Thoracic aorta (tissue), 2 donors: ENCODE data around the gene HAUS2. TPM values are rescaled to one million over a fixed set of nuclear protein-coding genes. Genes with fewer than 3 reads are reported as not detected.
"Not testable (repeated sequence)": the region's sequence is repeated elsewhere in the genome, so short reads cannot be mapped to it uniquely, and the experiment has no call there.

Experiments used
- ATAC-seq: fragments of 150-250 bp; one replicate; pipeline ENCODE4 v1.8.0; 2017; ENCODE audit warnings: low read depth; ENCODE audit not compliant: insufficient number of reproducible peaks, low FRiP score
- DNase-seq: peaks from one replicate; pipeline ENCODE4 v3.0.0-alpha.2; 2020; ENCODE audit warnings: low spot score
- H3K27ac ChIP-seq, 2 donors: fragments of 200-600 bp; sonication (generic); 1 replicate in 1 of 2; 2 replicates in 1 of 2; pipeline ENCODE4 v1.5.1; 2016; ENCODE audit warnings: mild to moderate bottlenecking in 2 of 2, moderate library complexity in 2 of 2
- H3K27me3 ChIP-seq: fragments of 200-600 bp; sonication (generic); replicated peaks from 2 replicates; pipeline ENCODE4 v1.6.0; 2016; ENCODE audit warnings: mild to moderate bottlenecking; ENCODE audit not compliant: insufficient read depth
- H3K36me3 ChIP-seq: fragments of 200-600 bp; sonication (generic); one replicate; pipeline ENCODE4 v1.5.1; 2016
- H3K4me1 ChIP-seq, 2 donors: fragments of 200-600 bp; sonication (generic); 1 replicate in 1 of 2; 2 replicates in 1 of 2; pipeline versions ENCODE4 v1.5.1 to v1.6.0; 2016; ENCODE audit warnings: low read depth in 2 of 2, mild to moderate bottlenecking in 1 of 2; ENCODE audit not compliant: control insufficient read depth in 1 of 2
- H3K4me3 ChIP-seq: fragments of 200-600 bp; sonication (generic); 2 replicates; pipeline ENCODE4 v1.5.1; 2016; ENCODE audit warnings: mild to moderate bottlenecking
- H3K9me3 ChIP-seq: fragments of 200-600 bp; sonication (generic); 2 replicates; pipeline ENCODE4 v1.5.1; 2016
- CTCF ChIP-seq: fragments of 200-600 bp; sonication (generic); IDR thresholded peaks from one replicate; pipeline ENCODE4 v1.5.1; 2019; ENCODE audit warnings: antibody characterized with exemption
- total RNA-seq, 2 donors: library from RNA; depleted of rRNA; stranded (reverse); fragments of >200 nt; gene quantifications; one replicate each; pipeline versions ENCODE4 v1.1.0 to v1.2.3, GENCODE V29; 2016

Gene HAUS2
- total RNA-seq, 2 donors from 2014 or later: 34.8 to 49.3 TPM

- peak; percentile 24 for ATAC-seq
- Histone ChIP-seq H3K4me3 (peak overlapping the region; percentile 95), H3K27me3 (no peaks in the 10 kb centered on the region), H3K36me3 (no peaks in the 10 kb centered on the region), H3K27ac (peak overlapping the region; percentile 91 to 94), H3K9me3 (no peaks in the 10 kb centered on the region), H3K4me1 (peaks cover 13 to 25% of the 10 kb centered on the region in 2 donors)
- TF ChIP-seq CTCF: no peak
- DNase-seq: no peak
Observed at GRCh38 chr15:42549032-42549491, 424 bp downstream of the HAUS2 start.

- H3K4me3 ChIP-seq: peak overlapping the region; percentile 95
- peak overlapping the region in 1 of 2 donors; percentile 91 for H3K27ac ChIP-seq
- ATAC-seq: no peak
- no peaks in the 10 kb centered on the region for H3K9me3 ChIP-seq
- no peak for DNase-seq
- H3K36me3 ChIP-seq: no peaks in the 10 kb centered on the region
- no peaks in the 10 kb centered on the region for H3K27me3 ChIP-seq
- H3K4me1 ChIP-seq: peaks cover 13 to 25% of the 10 kb centered on the region in 2 donors
- TF ChIP-seq CTCF: no peak
Observed at GRCh38 chr15:42549741-42550392, 1.2 kb downstream of the HAUS2 start.

- no peak overlapping the region for H3K27ac ChIP-seq
- DNase-seq (no peak), ATAC-seq (no peak)
- no peak for TF ChIP-seq CTCF
- H3K4me3 ChIP-seq: no peak overlapping the region
- H3K27me3 ChIP-seq: no peaks in the 10 kb centered on the region
- H3K4me1 ChIP-seq: peaks cover 0 to 10% of the 10 kb centered on the region in 2 donors
- H3K9me3 ChIP-seq: no peaks in the 10 kb centered on the region
- H3K36me3 ChIP-seq: no peaks in the 10 kb centered on the region
Observed at GRCh38 chr15:42553554-42553953, 4.9 kb downstream of the HAUS2 start.

- not testable (repeated sequence) for H3K4me3 ChIP-seq, H3K27me3 ChIP-seq, H3K4me1 ChIP-seq, H3K36me3 ChIP-seq, DNase-seq, H3K9me3 ChIP-seq, H3K27ac ChIP-seq
- peak; percentile 18 for ATAC-seq
Observed at GRCh38 chr15:42556550-42557207, 8.0 kb downstream of the HAUS2 start.

GRCh38 chr15:42558739-42559138 is 10.1 kb downstream of the HAUS2 start:
- DNase-seq: no peak
- H3K27ac ChIP-seq: no peak overlapping the region
- no peak for ATAC-seq
- no peaks in the 10 kb centered on the region for H3K4me1 ChIP-seq
- H3K27me3 ChIP-seq: no peaks in the 10 kb centered on the region
- H3K9me3 ChIP-seq: no peaks in the 10 kb centered on the region
- no peak overlapping the region for H3K4me3 ChIP-seq
- H3K36me3 ChIP-seq: peaks cover 17% of the 10 kb centered on the region
- TF ChIP-seq CTCF: no peak
